Omental fat pad (tissue), 4 donors: ENCODE results near the gene PROB1. TPM values are rescaled to one million over a fixed set of nuclear protein-coding genes. Genes with fewer than 3 reads are reported as not detected.

Experiments
- ATAC-seq: fragments of 150-250 bp; one replicate; pipeline ENCODE4 v1.9.1; 2016; ENCODE audit warnings: mild to moderate bottlenecking, moderate library complexity; ENCODE audit not compliant: low FRiP score
- DNase-seq: peaks from one replicate; pipeline ENCODE4 v3.0.0-alpha.2; 2019; ENCODE audit warnings: low spot score
- CTCF ChIP-seq, 3 donors: fragments of 450-650 bp; IDR thresholded peaks; one replicate each; pipeline ENCODE4 v1.5.1; 2016 to 2017; ENCODE audit warnings: antibody characterized with exemption in 3 of 3, mild to moderate bottlenecking in 3 of 3, moderate library complexity in 2 of 3
- total RNA-seq, 4 donors: library from RNA; depleted of rRNA; stranded (reverse); fragments of >200 nt; gene quantifications; one replicate each; pipeline ENCODE4 v1.1.0, GENCODE V29; 2016

Gene PROB1
- total RNA-seq, 4 donors from 2014 or later: 0.46 to 2.0 (median 1.2) TPM

GRCh38 chr5:139404484-139404840 lies 9.6 kb upstream of the PROB1 start:
- no peak for ATAC-seq
- DNase-seq: no peak

GRCh38 chr5:139403787-139404483 lies 9.0 kb upstream of the PROB1 start, which contains the start of gene SPATA24:
Gene SPATA24, minus strand, starts transcription at chr5:139404089. Its CDS starts 29 bp downstream, at chr5:139404060.
- ATAC-seq: peak; percentile 97
- TF ChIP-seq CTCF (IDR thresholded peaks at IDR 0.05): no peak
- peak; percentile 95 for DNase-seq

More at GRCh38 chr5:139404484-139404840, 9.6 kb upstream of the PROB1 start:
- no peak for TF ChIP-seq CTCF (IDR thresholded peaks at IDR 0.05)

GRCh38 chr5:139403418-139403786 lies 8.5 kb upstream of the PROB1 start:
- ATAC-seq: no peak
- no peak for TF ChIP-seq CTCF (IDR thresholded peaks at IDR 0.05)
- no peak for DNase-seq

GRCh38 chr5:139402561-139403158 lies 7.8 kb upstream of the PROB1 start:
- no peak for TF ChIP-seq CTCF (IDR thresholded peaks at IDR 0.05)
- DNase-seq: no peak
- no peak for ATAC-seq

GRCh38 chr5:139401546-139401945 lies 6.6 kb upstream of the PROB1 start:
- no peak for TF ChIP-seq CTCF (IDR thresholded peaks at IDR 0.05)
- DNase-seq: no peak
- no peak for ATAC-seq

- TF ChIP-seq CTCF (IDR thresholded peaks at IDR 0.05): no peak
- ATAC-seq (no peak), DNase-seq (no peak)
Measured at GRCh38 chr5:139399501-139400121, 4.7 kb upstream of the PROB1 start.
